Type B pancreatic cell (in vitro differentiated cells): ENCODE measurements around the gene LRRC31. TPM values are rescaled to one million over a fixed set of nuclear protein-coding genes. Genes with fewer than 3 reads are reported as not detected.

Experiments used
- DNase-seq: peaks from one replicate; pipeline ENCODE4 v3.0.0; 2021; ENCODE audit warnings: mixed read lengths; ENCODE audit not compliant: unreplicated experiment; ENCODE audit errors: extremely low spot score
- H3K27ac Mint-ChIP-seq: 2 replicates; pipeline ENCODE4 v1.8.0; 2021; ENCODE audit warnings: mild to moderate bottlenecking, mixed read lengths
- H3K27me3 Mint-ChIP-seq: 2 replicates; pipeline ENCODE4 v1.8.0; 2021; ENCODE audit warnings: mixed read lengths
- H3K36me3 Mint-ChIP-seq: 2 replicates; pipeline ENCODE4 v1.8.0; 2021; ENCODE audit warnings: mixed read lengths
- H3K4me1 Mint-ChIP-seq: one replicate; pipeline ENCODE4 v1.8.0; 2021; ENCODE audit warnings: mixed read lengths; ENCODE audit not compliant: unreplicated experiment
- H3K4me3 Mint-ChIP-seq: 2 replicates; pipeline ENCODE4 v1.8.0; 2021; ENCODE audit warnings: mild to moderate bottlenecking, mixed read lengths
- H3K9me3 Mint-ChIP-seq: 2 replicates; pipeline ENCODE4 v1.8.0; 2021; ENCODE audit warnings: mixed read lengths
- total RNA-seq: library from RNA; stranded (reverse); gene quantifications from 2 replicates; pipeline ENCODE4 v1.2.1, GENCODE V29; 2021; ENCODE audit warnings: low replicate concordance
- TF ChIP-seq, protein P1 (sequence below): fragments of 200-600 bp; sonication (generic); conservative IDR thresholded peaks from 2 replicates; pipeline ENCODE4 v1.5.0; 2021; ENCODE audit warnings: antibody characterized with exemption, mild to moderate bottlenecking

The LRRC31 gene
- total RNA-seq, 1 donor from 2014 or later: 1.4 TPM

- Mint-ChIP-seq H3K27me3 (no peaks in the 10 kb centered on the region), H3K9me3 (no peaks in the 10 kb centered on the region), H3K4me1 (no peaks in the 10 kb centered on the region), H3K36me3 (no peaks in the 10 kb centered on the region), H3K4me3 (no peak overlapping the region), H3K27ac (no peak overlapping the region)
- TF ChIP-seq, protein P1, sequence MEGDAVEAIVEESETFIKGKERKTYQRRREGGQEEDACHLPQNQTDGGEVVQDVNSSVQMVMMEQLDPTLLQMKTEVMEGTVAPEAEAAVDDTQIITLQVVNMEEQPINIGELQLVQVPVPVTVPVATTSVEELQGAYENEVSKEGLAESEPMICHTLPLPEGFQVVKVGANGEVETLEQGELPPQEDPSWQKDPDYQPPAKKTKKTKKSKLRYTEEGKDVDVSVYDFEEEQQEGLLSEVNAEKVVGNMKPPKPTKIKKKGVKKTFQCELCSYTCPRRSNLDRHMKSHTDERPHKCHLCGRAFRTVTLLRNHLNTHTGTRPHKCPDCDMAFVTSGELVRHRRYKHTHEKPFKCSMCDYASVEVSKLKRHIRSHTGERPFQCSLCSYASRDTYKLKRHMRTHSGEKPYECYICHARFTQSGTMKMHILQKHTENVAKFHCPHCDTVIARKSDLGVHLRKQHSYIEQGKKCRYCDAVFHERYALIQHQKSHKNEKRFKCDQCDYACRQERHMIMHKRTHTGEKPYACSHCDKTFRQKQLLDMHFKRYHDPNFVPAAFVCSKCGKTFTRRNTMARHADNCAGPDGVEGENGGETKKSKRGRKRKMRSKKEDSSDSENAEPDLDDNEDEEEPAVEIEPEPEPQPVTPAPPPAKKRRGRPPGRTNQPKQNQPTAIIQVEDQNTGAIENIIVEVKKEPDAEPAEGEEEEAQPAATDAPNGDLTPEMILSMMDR: no peak
- no peak for DNase-seq
Observed at GRCh38 chr3:169847896-169848295, 21.8 kb downstream of the LRRC31 start.

DNA sequence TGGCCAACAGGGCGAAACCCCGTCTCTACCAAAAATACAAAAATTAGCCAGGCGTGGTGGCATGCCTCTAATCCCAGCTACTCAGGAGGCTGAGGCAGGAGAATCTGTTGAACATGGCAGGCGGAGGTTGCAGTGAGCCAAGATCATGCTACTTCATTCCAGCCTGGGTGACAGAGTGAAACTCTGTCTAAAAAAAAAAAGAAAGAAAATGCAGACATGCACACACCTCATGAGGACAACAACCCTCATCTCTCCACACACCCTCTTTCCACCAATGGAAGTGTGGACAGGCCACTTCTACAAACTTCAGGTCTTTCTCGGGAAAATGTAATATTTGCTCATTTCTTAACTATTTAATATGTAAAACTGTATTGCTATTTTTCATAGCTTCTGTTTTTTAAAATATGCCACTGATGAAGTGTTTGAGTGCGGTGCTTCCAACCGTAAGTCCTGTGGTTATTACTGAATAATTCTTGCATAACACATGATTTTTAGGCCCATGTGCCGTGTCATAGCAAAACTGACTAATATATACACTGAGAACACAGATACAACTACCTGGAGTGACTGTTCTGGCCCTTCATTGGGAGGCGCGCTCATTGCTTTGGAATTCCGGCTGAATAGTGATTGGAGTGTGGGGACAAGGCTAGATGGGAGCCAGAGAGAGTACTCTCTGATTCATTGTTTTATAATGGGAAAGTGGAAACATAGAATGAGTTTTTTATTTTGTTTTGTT is 23.1 kb downstream of the LRRC31 start:
- TF ChIP-seq, protein P1: no peak
- no peak overlapping the region for H3K27ac Mint-ChIP-seq
- no peaks in the 10 kb centered on the region for H3K36me3 Mint-ChIP-seq
- no peaks in the 10 kb centered on the region for H3K27me3 Mint-ChIP-seq
- H3K4me1 Mint-ChIP-seq: no peaks in the 10 kb centered on the region
- H3K4me3 Mint-ChIP-seq: no peak overlapping the region
- DNase-seq: no peak
- H3K9me3 Mint-ChIP-seq: no peaks in the 10 kb centered on the region

DNA sequence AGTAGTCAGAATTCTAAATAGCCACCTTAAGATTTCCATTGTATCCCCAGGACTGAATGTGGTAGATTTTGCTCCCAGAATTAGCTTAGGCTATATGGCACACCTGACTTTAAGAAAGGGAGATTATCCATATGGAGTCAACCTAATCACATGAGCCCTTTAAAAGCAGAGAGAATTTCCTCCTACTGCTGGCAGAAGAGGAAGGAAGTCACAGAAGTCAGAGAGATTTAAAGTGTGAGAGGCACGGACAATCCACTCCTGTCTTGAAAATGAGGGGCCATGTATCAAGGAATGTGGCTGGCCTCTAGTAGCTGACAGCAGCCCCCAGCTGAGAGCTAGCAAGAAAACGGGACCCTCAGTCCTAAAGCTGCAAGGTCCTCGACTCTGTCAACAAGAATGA is 26.8 kb downstream of the LRRC31 start:
- DNase-seq: no peak
- Mint-ChIP-seq H3K4me1 (peaks cover 6% of the 10 kb centered on the region), H3K36me3 (no peaks in the 10 kb centered on the region), H3K9me3 (no peaks in the 10 kb centered on the region), H3K27me3 (no peaks in the 10 kb centered on the region), H3K4me3 (no peak overlapping the region), H3K27ac (no peak overlapping the region)
- TF ChIP-seq, protein P1: no peak

DNA sequence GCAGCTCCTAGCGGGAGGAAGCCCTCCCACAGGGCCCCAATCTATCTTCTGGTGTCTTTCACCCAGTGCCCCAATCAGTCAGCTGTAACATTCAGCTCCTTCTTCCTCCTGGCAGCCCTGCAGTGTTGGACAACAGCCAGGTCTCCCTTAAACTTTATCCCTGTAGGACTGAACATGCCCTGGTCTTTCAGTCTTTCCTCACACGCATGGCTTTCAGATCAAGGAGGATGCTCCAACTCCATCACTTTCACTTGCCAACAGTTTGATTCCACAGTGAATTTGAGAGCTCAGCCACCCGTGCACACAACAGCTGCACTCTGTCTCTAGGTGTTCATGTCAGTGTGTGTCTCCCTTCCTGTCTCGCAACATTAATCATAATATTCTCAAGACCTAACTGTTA is 28.6 kb downstream of the LRRC31 start:
- H3K4me1 Mint-ChIP-seq: peaks cover 6% of the 10 kb centered on the region
- H3K27ac Mint-ChIP-seq: no peak overlapping the region
- no peaks in the 10 kb centered on the region for H3K36me3 Mint-ChIP-seq
- no peak for DNase-seq
- TF ChIP-seq, protein P1: no peak
- no peaks in the 10 kb centered on the region for H3K27me3 Mint-ChIP-seq
- H3K4me3 Mint-ChIP-seq: no peak overlapping the region
- no peaks in the 10 kb centered on the region for H3K9me3 Mint-ChIP-seq

- no peaks in the 10 kb centered on the region for H3K9me3 Mint-ChIP-seq
- no peak for DNase-seq
- no peaks in the 10 kb centered on the region for H3K27me3 Mint-ChIP-seq
- peaks cover 6% of the 10 kb centered on the region for H3K4me1 Mint-ChIP-seq
- TF ChIP-seq, protein P1: no peak
- no peak overlapping the region for H3K27ac Mint-ChIP-seq
- no peak overlapping the region for H3K4me3 Mint-ChIP-seq
- no peaks in the 10 kb centered on the region for H3K36me3 Mint-ChIP-seq
Observed at GRCh38 chr3:169838511-169839030, 31.2 kb downstream of the LRRC31 start.
